LNCAP (cell line): ENCODE results near the gene XDH.

Experiments
- TF ChIP-seq, protein P1 (sequence below): fragments of 450-650 bp; IDR thresholded peaks from 2 replicates; pipeline ENCODE4 v1.5.1; 2017; ENCODE audit warnings: mild to moderate bottlenecking

Gene XDH

GRCh38 chr2:31430439-31431165 is 16.1 kb upstream of the XDH start:
- TF ChIP-seq, protein P1, sequence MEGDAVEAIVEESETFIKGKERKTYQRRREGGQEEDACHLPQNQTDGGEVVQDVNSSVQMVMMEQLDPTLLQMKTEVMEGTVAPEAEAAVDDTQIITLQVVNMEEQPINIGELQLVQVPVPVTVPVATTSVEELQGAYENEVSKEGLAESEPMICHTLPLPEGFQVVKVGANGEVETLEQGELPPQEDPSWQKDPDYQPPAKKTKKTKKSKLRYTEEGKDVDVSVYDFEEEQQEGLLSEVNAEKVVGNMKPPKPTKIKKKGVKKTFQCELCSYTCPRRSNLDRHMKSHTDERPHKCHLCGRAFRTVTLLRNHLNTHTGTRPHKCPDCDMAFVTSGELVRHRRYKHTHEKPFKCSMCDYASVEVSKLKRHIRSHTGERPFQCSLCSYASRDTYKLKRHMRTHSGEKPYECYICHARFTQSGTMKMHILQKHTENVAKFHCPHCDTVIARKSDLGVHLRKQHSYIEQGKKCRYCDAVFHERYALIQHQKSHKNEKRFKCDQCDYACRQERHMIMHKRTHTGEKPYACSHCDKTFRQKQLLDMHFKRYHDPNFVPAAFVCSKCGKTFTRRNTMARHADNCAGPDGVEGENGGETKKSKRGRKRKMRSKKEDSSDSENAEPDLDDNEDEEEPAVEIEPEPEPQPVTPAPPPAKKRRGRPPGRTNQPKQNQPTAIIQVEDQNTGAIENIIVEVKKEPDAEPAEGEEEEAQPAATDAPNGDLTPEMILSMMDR, result no peak

- TF ChIP-seq, protein P1, result no peak
Observed at GRCh38 chr2:31429759-31430438, 15.4 kb upstream of the XDH start.

DNA sequence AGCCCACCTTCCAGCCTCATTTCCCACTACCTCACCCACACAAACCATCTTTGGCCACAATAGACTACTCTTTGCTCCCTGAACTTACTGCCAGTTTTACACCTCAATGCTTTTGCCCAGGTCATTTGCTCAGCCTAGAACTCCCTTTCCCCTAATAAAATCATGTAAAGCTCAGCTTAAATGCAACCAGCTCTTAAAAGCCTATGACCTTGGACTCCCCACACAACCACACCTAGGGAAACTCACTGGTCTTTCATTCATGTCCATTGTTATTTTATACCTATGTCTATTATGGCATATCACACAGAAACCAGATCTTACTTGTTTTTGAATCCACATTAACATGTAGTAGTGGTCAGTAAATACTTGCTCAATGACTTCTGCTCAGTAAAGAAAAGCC is 14.5 kb upstream of the XDH start:
- TF ChIP-seq, protein P1, result no peak

GRCh38 chr2:31428001-31428418 is 13.5 kb upstream of the XDH start:
- TF ChIP-seq, protein P1, result no peak

- TF ChIP-seq, protein P1, result no peak
Observed at GRCh38 chr2:31426096-31426495, 11.6 kb upstream of the XDH start.

DNA sequence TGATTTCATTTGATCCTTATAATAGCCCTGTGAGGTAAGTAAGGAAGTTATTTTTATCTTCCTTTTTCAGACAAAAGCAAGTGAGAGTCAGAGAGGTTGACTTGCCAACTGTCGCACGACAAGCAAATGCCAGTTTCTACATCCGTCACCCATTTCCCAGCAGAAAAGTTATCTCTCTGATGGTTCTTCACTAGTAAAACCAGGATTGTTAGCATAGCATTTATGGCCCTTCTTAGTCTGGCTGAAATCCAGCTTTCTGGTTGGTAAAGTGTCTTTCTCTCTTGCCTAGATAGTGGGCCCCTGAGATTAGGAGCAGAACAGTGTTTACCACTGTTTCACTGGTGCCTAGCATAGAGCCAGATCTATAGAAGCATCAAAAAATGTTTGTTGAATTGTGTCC is 7.1 kb upstream of the XDH start:
- TF ChIP-seq, protein P1, result no peak

DNA sequence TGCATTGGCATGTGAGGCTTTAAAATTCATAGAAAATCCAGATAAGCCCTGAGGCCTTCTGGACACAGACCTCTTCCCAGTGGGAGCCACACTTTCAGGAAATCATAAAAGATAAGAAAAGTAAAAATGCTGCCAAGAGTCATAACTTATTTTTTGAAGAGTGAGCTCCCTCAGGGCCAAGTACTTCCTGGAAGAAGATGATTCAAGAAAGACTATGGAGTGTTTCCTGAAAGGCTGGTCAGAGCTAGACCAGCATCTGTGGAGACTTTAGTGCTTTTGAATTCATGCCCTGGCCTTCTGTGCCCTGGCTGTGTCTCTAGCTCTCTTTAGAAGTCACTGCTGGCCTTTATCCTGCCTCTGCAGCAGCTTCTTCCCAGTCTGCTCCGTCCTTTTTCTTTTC is 6.4 kb upstream of the XDH start:
- TF ChIP-seq, protein P1, result no peak
